HepG2 (cell line): ENCODE results near the gene GGA3. TPM values are rescaled to one million over a fixed set of nuclear protein-coding genes. Genes with fewer than 3 reads are reported as not detected.
A peak's percentile ranks its signal among the peaks of the same experiment; 100 is the strongest.

Experiments
- ATAC-seq: fragments of 200-7000 bp; cut with Tn5 transposase; 3 replicates; pipeline ENCODE4 v1.9.1; 2020; ENCODE audit warnings: mild to moderate bottlenecking, moderate library complexity
- BruUV-seq: library from RNA; stranded (reverse); fragments of 400-500 nt; replicated peaks from 2 replicates; lab custom pipeline; 2021; lab: Mats Ljungman, UMichigan
- CTCF ChIA-PET: fragments of 300-600 bp; formaldehyde crosslinking; extraction: SDS; loops from one replicate; lab custom pipeline; 2021; ENCODE audit warnings: low total read pairs, inconsistent platforms, low intra/inter-chr PET ratio; lab: Yijun Ruan, JAX
- POLR2A ChIA-PET: fragments of 350-600 bp; sonication (Branson Sonifier 250); formaldehyde crosslinking; loops from one replicate; lab custom pipeline; 2020; ENCODE audit warnings: antibody characterized with exemption, inconsistent platforms; lab: Yijun Ruan, JAX
- DNase-seq: peaks from one replicate; pipeline ENCODE4 v3.0.0-alpha.2; 2015; ENCODE audit warnings: low spot score
- FAIRE-seq: peaks from 3 replicates; lab custom pipeline; 2011; peaks lifted over from hg19 to GRCh38; lab: Jason Lieb, UNC
- H2AFZ ChIP-seq: one replicate; pipeline ENCODE4 v1.6.1; 2011; ENCODE audit warnings: low read length, inconsistent platforms
- H3K27ac ChIP-seq: fragments of 300-600 bp; 3 replicates; pipeline ENCODE4 v1.8.0; 2011; ENCODE audit warnings: mixed run types, mild to moderate bottlenecking, mixed read lengths, low read length, inconsistent platforms; ENCODE audit not compliant: insufficient read depth; ENCODE audit errors: extremely low read length
- H3K27me3 ChIP-seq, 2 experiments: fragments of 200-600 bp in 1 of 2; 2 replicates in 1 of 2; 3 replicates in 1 of 2; pipeline versions ENCODE4 v1.6.0 to v1.8.0; 2011; ENCODE audit warnings: low read length in 2 of 2, mild to moderate bottlenecking in 2 of 2, moderate library complexity in 2 of 2, inconsistent platforms in 1 of 2; ENCODE audit not compliant: insufficient read depth in 2 of 2, control insufficient read depth in 1 of 2
- H3K36me3 ChIP-seq, 2 experiments: fragments of 200-600 bp in 1 of 2; replicated peaks in 1 of 2; 2 replicates in 1 of 2; 3 replicates in 1 of 2; pipeline versions ENCODE4 v1.5.1 to v1.8.0; 2011; ENCODE audit warnings: low read length in 2 of 2, inconsistent platforms in 1 of 2; ENCODE audit not compliant: insufficient read depth in 2 of 2, control insufficient read depth in 1 of 2
- H3K4me1 ChIP-seq: 2 replicates; pipeline ENCODE4 v1.5.1; 2012; ENCODE audit warnings: low read length, inconsistent platforms; ENCODE audit not compliant: insufficient read depth
- H3K4me2 ChIP-seq: 2 replicates; pipeline ENCODE4 v1.6.0; 2011; ENCODE audit warnings: low read depth, low read length, inconsistent platforms
- H3K4me3 ChIP-seq, 3 experiments: fragments of 200-600 bp in 1 of 3; sonication (generic), shearing (Covaris generic) in 1 of 3; replicated peaks in 1 of 3; 2 replicates each; pipeline ENCODE4 v1.5.1; 2011 to 2016; ENCODE audit warnings: low read length in 3 of 3, inconsistent platforms in 2 of 3, low read depth in 2 of 3, mild to moderate bottlenecking in 2 of 3, control low read depth in 1 of 3, mixed read lengths in 1 of 3; ENCODE audit not compliant: insufficient read depth in 1 of 3
- H3K79me2 ChIP-seq: one replicate; pipeline ENCODE4 v1.6.1; 2011; ENCODE audit warnings: low read length, inconsistent platforms; ENCODE audit not compliant: insufficient read depth
- H3K9ac ChIP-seq: 2 replicates; pipeline ENCODE4 v1.6.0; 2011; ENCODE audit warnings: mild to moderate bottlenecking, low read depth, low read length, inconsistent platforms; ENCODE audit not compliant: insufficient read depth
- H3K9me3 ChIP-seq: 2 replicates; pipeline ENCODE4 v1.5.1; 2012; ENCODE audit warnings: mild to moderate bottlenecking, low read length
- H4K20me1 ChIP-seq: 2 replicates; pipeline ENCODE4 v1.6.0; 2011; ENCODE audit warnings: inconsistent platforms, mild to moderate bottlenecking, low read length, moderate library complexity; ENCODE audit not compliant: insufficient read depth
- CEBPB ChIP-seq: IDR thresholded peaks from 2 replicates; pipeline ENCODE4 v1.6.1; 2011; ENCODE audit warnings: low read depth, low read length, improper control_type of control experiment, borderline replicate concordance
- CEBPG ChIP-seq: IDR thresholded peaks from 2 replicates; pipeline ENCODE4 v1.6.1; 2016
- GLI4 ChIP-seq: sonication (generic); formaldehyde crosslinking; IDR thresholded peaks from 2 replicates; pipeline ENCODE4 v1.5.1; 2020; ENCODE audit warnings: missing genetic modification reagents, mild to moderate bottlenecking, moderate library complexity, borderline replicate concordance
- ISL2 ChIP-seq: sonication (generic); formaldehyde crosslinking; IDR thresholded peaks from 2 replicates; pipeline ENCODE4 v1.5.0; 2020; ENCODE audit warnings: missing genetic modification reagents
- MZF1 ChIP-seq: sonication (generic); formaldehyde crosslinking; IDR thresholded peaks from 2 replicates; pipeline ENCODE4 v1.8.1; 2023; ENCODE audit warnings: mild to moderate bottlenecking, missing genetic modification reagents, borderline replicate concordance
- SETDB1 ChIP-seq: sonication (generic); formaldehyde crosslinking; IDR thresholded peaks from 2 replicates; pipeline ENCODE4 v1.5.1; 2020; ENCODE audit warnings: missing genetic modification reagents, mild to moderate bottlenecking, borderline replicate concordance
- ZKSCAN5 ChIP-seq: sonication (generic); formaldehyde crosslinking; IDR thresholded peaks from 2 replicates; pipeline ENCODE4 v1.5.1; 2020; ENCODE audit warnings: mild to moderate bottlenecking, missing genetic modification reagents
- ZNF367 ChIP-seq: sonication (generic); formaldehyde crosslinking; IDR thresholded peaks from 2 replicates; pipeline ENCODE4 v1.4.0; 2020; ENCODE audit warnings: missing genetic modification reagents, borderline replicate concordance
- ZNF557 ChIP-seq: sonication (generic); formaldehyde crosslinking; IDR thresholded peaks from 2 replicates; pipeline ENCODE4 v1.4.0; 2020; ENCODE audit warnings: missing genetic modification reagents
- ZNF605 ChIP-seq: sonication (generic); formaldehyde crosslinking; IDR thresholded peaks from 2 replicates; pipeline ENCODE4 v1.8.0; 2022; ENCODE audit warnings: mild to moderate bottlenecking, missing genetic modification reagents
- ZNF7 ChIP-seq: IDR thresholded peaks from 2 replicates; pipeline ENCODE4 v1.6.1; 2016; ENCODE audit warnings: missing biosample characterization, missing genetic modification reagents
- ZNF713 ChIP-seq: sonication (generic); formaldehyde crosslinking; IDR thresholded peaks from 2 replicates; pipeline ENCODE4 v1.4.0; 2020; ENCODE audit warnings: mild to moderate bottlenecking, missing genetic modification reagents
- WGBS: methylation state at CpG from one replicate; pipeline ENCODE4 v1.1.6; 2017; ENCODE audit warnings: low lambda C conversion rate; 5-methylcytosine and 5-hydroxymethylcytosine counted together
- in situ Hi-C: cut with HindIII; loops from 2 replicates; pipeline ENCODE4 v1.10.0; 2017; ENCODE audit warnings: low pct_unique_long_range_greater_than_20kb; ENCODE audit not compliant: extremely low pct_ligation_motif_present
- intact Hi-C: fragments of 100-400 bp; cut with micrococcal nuclease; formaldehyde crosslinking; loops from one replicate; pipeline ENCODE4 v1.10.0; 2022; ENCODE audit not compliant: unreplicated experiment
- polyA plus RNA-seq, 8 experiments: library from polyadenylated mRNA; depleted of rRNA in 3 of 8; stranded (reverse) in 7 of 8; unstranded in 1 of 8; fragments of >200 nt; fragmentation: Illumina TruSeq in 4 of 8; extraction: Trizol in 4 of 8; gene quantifications; 2 replicates each; pipeline versions ENCODE4 v1.2.1 to v1.2.3, GENCODE V29; 2011 to 2016; ENCODE audit warnings: low read depth in 4 of 8, missing spikeins in 1 of 8, mixed read lengths in 1 of 8; ENCODE audit not compliant: insufficient read depth in 1 of 8
- total RNA-seq, 5 experiments: library from RNA; depleted of rRNA; stranded (reverse); fragments of >200 nt; fragmentation: Illumina TruSeq; extraction: Trizol; gene quantifications; 2 replicates each; pipeline ENCODE4 v1.2.3, GENCODE V29; 2016; ENCODE audit warnings: low read depth in 1 of 5
- TF ChIP-seq, protein P1 (sequence below): sonication (generic); formaldehyde crosslinking; IDR thresholded peaks from 2 replicates; pipeline ENCODE4 v1.4.0; 2020; ENCODE audit warnings: missing genetic modification reagents, mild to moderate bottlenecking, borderline replicate concordance

Gene GGA3
- total and polyA plus RNA-seq, 2 of the 13 experiments (the other 11 are each of a cell fraction or from before 2014, with no cell fraction given): 28.4 to 43.7 TPM

DNA sequence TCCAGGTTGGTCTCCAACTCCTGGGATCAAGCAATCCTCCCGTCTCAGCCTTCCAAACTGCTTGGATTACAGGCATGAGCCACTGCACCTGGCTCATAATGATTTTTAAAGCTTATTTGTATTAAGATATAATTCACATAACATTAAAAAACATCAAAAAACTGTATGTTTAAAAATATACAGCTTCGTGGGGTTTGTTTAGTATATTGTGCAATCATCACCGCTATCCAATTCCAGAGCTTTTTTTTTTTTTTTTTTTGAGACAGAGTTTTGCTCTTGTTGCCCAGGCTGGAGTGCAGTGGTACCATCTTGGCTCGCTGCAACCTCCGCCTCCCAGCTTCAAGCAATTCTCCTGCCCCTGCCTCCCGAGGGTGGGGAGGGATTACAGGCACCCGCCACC, 38.9 kb upstream of the GGA3 start:
- H3K36me3 ChIP-seq: no peaks in the 10 kb centered on the region
- ATAC-seq: no peak
- ChIA-PET CTCF (no interaction called here), POLR2A (interaction anchor here (0.9 to 1.0 kb wide), 2 partner anchors 11 to 94 kb away, joined by 3 to 4 read pairs; partner anchors contain the start of gene SLC25A19)
- no TSS peak for BruUV-seq
- H3K9me3 ChIP-seq: no peaks in the 10 kb centered on the region
- TF ChIP-seq ZNF7 (CRISPR knock-in tag) (no peak), ISL2 (CRISPR knock-in tag) (no peak), SETDB1 (no peak), ZNF557 (CRISPR knock-in tag) (no peak), ZKSCAN5 (CRISPR knock-in tag) (no peak), ZNF713 (CRISPR knock-in tag) (no peak), ZNF605 (CRISPR knock-in tag) (no peak), MZF1 (CRISPR knock-in tag) (no peak), GLI4 (CRISPR knock-in tag) (no peak), CEBPB (peak; percentile 74; the same call in 1 of the 2 replicates), ZNF367 (CRISPR knock-in tag) (no peak), CEBPG (CRISPR knock-in tag) (peak; percentile 42; the same call in 1 of the 2 replicates)
- TF ChIP-seq, protein P1, sequence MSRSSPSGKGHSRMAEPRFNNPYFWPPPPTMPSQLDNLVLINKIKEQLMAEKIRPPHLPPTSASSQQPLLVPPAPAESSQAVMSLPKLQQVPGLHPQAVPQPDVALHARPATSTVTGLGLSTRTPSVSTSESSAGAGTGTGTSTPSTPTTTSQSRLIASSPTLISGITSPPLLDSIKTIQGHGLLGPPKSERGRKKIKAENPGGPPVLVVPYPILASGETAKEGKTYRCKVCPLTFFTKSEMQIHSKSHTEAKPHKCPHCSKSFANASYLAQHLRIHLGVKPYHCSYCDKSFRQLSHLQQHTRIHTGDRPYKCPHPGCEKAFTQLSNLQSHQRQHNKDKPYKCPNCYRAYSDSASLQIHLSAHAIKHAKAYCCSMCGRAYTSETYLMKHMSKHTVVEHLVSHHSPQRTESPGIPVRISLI (CRISPR knock-in tag): 0 out of 2 replicates have a peak, but pooled peaks have one; percentile 13
- no peak overlapping the region for H2AFZ ChIP-seq
- no peaks in the 10 kb centered on the region for H3K27me3 ChIP-seq
- H3K27ac ChIP-seq: no peak overlapping the region
- intact Hi-C loops: no loop called here
- no peaks in the 10 kb centered on the region for H4K20me1 ChIP-seq
- peaks cover 30% of the 10 kb centered on the region for H3K4me1 ChIP-seq
- no peaks in the 10 kb centered on the region for H3K79me2 ChIP-seq
- H3K4me2 ChIP-seq: no peak overlapping the region
- in situ Hi-C loops: no loop called here
- no peak overlapping the region for H3K4me3 ChIP-seq
- H3K9ac ChIP-seq: no peak overlapping the region
- no peak for FAIRE-seq
- DNase-seq: no peak
- WGBS: 68% methylated on average over 7 of the region's 7 CpGs
